ENCODE measurements around the gene LARP1B.
"Not testable (repeated sequence)": the region's sequence is repeated elsewhere in the genome, so short reads cannot be mapped to it uniquely, and the experiment has no call there.

The LARP1B gene

DNA sequence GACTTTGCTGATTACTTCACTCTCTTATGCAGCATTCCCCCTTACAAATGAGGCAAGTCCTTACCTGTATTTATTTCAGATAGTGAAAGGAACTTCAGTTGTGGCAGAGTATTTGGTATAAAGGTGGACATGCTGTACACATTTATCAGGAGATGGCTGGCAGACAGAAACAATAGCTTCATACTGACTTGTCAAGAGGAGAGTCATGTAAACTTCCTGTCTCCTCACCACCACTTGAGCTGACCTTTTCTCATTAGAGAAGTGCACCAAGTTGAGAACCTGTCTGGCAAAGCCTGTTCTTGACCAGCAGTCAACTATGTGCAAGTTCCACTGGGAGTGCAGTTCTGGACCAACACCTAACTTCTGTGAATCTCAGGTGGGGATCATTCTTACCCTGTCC lies 80.8 kb downstream of the LARP1B start:
- no peak for DNase-seq

DNA sequence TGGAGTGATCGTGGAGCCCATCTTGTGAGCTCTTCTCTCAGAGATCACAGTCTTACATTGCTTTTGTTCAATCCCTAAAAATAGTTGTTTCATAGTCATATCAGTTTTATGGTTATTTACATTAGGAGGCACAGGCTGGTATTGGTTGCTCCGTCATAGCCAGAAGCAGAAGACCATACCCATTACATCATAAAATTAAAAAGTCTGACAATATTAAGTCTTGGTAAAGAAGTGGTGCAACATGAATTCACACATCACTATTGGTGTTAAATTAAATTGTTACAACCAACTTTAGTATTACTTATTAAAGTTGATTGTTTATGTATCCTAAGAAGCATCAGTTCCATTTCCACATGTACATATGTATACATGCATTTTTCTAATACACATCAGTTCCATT lies 84.6 kb downstream of the LARP1B start:
- no peak for DNase-seq

GRCh38 chr4:128153800-128154199 lies 92.7 kb downstream of the LARP1B start:
- no peak for DNase-seq

DNA sequence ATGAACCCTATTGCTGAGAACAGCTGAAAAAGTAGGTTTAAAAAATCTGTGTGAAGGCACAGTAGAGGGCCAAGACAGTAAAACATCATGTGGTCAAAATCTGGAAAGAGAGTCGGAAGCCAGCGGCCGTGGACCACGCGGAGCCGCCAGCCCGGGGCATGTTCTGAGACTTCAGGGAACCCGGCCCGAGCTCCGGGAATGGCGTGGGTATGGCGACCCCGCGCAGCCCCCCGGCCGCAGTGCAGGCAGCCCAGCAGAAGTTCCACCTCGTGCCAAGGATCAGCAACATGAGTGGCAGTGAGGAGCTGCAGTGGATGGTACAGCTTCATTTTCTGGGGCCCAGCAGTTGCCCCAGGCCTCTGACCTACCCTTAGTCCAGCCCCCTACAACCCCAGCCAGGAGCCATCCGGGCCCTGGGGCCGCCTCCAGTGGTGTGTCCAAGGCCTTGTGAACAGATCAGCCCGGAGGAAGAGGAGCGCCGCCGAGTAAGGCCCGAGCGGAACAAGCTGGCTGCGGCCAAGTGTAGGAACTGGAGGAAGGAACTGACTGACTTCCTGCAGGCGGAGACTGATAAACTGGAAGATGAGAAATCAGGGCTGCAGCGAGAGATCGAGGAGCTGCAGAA lies 94.2 kb downstream of the LARP1B start:
- DNase-seq, result no peak

- no peak for DNase-seq
These were observed 94.9 kb downstream of the LARP1B start for GRCh38 chr4:128155874-128156456.

DNA sequence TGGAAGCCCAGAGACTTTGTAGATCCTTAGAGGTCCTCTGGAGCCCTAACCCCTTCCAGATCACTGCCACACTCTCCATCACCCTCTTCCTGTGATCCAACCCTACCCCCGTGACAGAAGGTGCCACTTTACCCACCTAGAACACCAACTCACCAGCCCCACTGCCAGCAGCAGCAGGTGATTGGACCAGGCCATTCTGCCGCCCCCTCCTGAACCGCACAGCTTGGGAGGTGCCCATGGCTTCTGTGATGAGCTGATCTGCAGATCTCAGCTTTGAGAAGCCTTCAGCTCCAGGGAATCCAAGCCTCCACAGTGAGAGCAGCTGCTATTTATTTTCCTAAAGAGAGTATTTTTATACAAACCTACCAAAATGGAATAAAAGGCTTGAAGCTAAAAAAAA lies 95.4 kb downstream of the LARP1B start:
- DNase-seq, result not testable (repeated sequence)

- no peak for DNase-seq
These were observed 97.8 kb downstream of the LARP1B start for GRCh38 chr4:128158894-128159293.

GRCh38 chr4:128159967-128160366 lies 98.9 kb downstream of the LARP1B start:
- no peak for DNase-seq

GRCh38 chr4:128161138-128161537 lies 100.0 kb downstream of the LARP1B start:
- no peak for DNase-seq

DNA sequence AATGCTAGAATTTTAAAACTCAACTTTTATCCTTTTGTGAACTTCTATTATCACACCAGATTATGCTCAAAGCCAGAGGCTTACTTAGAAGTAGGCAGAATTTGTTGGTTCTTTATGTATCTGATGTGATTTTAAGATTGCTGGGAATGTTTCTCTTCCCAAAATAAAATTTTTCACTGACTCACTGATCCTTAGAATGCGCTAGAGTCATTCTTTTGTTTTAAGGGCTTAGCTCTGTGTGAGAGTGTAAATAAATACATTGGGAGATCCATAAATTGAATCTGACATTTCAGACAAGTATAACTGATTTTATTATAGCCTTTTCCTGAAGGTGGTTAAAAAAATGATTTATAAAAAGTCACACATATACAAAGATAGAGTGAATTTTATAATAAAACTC lies 101.3 kb downstream of the LARP1B start:
- no peak for DNase-seq

DNA sequence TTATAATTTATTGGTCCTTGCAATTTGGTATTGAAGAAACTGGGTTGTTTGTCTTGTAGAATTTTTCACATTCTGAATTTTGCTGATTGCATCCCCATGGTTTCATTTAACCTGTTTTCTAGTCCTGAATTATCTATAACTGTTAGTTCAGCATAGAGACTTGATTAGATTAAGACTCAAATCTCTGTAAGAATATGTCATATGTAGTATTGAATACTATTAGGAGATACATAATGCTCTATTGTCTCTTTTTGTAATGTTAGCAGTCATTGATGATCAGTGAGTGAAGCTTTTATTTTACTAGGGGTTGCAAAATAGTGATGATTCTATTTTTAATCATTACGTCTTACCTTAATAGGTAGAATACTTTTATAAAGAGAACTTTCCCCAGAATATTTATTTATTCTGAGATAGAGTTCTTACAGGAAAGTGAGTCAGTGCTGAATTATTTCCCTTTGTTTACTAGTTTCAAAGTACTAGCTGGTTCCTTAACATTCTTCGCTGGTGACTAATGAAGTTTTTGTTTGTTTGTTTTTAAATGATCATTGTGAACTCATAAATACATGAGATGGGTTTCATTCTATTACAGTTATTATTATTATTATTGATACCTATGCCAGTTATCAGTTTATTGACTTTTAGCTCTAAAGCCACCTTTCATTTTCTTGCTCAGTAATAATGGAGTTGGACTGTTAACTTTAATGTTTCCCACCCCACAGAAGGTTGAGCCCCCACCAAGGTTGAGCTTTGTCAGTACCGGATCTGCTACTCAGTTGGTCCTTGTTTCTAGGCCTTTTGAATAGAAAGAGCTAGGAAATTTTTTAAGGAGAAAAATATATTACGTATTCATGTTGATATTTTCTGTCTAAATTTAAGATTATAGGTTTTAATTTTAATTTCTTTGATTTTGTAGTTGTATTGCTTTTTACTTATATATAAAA lies 102.3 kb downstream of the LARP1B start:
- DNase-seq, result no peak

DNA sequence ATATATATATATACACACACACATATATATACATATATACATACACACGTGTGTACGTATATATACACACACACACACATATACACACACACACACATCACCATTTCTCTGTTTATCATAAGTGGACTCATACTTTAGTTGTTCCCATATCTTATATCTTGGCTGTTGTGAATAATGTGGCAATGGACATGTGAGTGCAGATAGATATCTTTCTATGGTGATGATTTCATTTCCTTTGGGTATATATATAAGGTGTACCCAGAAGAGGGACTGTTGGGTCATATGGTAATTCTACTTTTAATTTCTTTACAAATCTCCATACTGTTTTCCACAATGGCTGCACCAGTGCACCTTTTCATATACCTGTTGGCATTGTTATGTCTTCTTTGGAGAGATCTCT lies 105.9 kb downstream of the LARP1B start:
- no peak for DNase-seq

- DNase-seq, result no peak
These were observed 107.6 kb downstream of the LARP1B start for GRCh38 chr4:128168701-128169100.

DNA sequence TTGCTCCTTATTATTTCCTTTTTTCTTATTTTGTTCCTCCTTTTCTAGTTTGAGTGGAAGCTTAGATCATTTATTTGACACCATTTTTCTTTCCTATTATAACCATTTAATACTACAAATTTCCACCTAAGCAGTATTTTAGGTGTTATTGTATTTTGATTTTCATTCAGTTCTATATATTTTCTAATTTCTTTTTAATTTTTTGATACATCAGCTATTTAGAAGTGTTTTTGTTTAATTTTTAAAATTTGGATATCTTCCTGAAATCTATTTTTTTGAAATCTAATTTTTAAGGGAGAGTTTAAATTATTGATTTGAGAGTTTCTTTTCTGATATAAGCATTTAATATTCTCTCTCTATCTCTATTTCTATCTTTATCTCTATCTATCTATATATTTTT lies 108.1 kb downstream of the LARP1B start:
- no peak for DNase-seq

- DNase-seq, result no peak
These were observed 115.5 kb downstream of the LARP1B start for GRCh38 chr4:128176643-128177042.

GRCh38 chr4:128177498-128177897 lies 116.4 kb downstream of the LARP1B start:
- DNase-seq, result no peak

GRCh38 chr4:128186623-128187022 lies 125.5 kb downstream of the LARP1B start:
- DNase-seq, result no peak

- no peak for DNase-seq
These were observed 130.1 kb downstream of the LARP1B start for GRCh38 chr4:128191115-128191781.

GRCh38 chr4:128220286-128221235 lies 159.4 kb downstream of the LARP1B start:
- no peak for DNase-seq

DNA sequence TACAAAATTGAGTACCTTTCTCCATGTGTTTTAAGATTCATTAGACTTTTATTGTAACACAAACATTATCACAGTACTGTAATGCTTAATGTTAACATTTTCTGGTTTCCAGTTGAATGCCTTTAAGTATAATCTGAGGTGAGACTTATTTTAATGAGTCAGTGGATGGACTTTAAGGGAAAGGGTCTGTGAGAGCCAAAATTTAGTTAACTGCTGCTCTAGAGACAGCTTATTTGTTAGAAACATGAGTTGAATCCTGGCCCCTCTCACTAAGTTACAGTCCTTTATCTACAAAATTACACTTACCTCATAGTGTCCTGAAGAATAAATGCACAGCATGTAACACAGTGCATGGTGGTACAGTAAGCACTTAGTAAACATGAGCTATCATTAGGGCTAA lies 160.5 kb downstream of the LARP1B start:
- no peak for DNase-seq

DNA sequence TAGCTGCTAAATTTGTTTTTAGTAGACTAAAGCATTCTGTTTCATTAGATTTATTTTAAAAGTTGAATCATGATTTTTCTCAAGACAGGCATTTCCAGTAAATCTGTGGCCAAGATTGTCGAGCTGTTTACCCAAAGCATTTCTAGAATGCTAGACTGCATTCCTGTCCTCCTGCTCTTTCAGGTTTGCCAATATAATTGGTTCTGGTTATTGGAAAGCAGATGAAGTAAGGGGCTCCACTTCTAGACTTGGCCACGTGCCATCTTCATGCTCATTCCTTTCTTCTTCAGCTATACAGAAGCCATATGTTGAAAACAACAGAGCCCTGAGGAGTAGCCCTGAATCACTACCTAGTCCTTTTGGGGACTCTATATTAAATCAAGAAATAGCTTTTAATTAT lies 164.0 kb downstream of the LARP1B start:
- no peak for DNase-seq

DNA sequence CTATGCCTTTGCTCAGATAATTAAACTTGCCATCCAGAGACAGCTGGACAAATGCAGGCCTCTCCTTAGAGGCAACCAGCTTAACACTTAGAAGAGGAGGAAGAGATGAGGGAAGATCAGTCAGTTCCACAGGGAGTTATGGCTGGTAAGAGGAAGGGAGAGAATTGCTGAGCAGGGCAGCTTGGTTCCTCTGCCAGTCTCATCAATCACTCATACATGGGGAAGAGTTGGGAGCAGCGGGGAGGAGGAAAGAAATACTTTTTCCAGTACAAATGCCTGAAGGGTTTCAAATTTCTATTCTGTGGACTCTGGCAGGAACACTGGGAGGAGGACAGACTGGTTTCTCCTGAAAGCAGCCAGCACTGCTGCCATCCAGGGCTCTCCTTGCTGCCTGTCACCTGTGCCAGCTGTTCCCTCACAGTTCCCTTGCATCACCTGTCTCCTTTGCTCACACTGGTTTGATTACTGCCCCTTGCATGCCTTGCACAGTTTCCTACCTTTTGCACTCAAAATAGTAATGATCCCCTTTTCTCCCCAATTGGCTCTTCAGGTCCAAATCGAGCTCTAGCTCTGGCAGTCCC lies 167.0 kb downstream of the LARP1B start:
- no peak for DNase-seq
